Measurements from ENCODE around the gene SNX20. TPM values are rescaled to one million over a fixed set of nuclear protein-coding genes. Genes with fewer than 3 reads are reported as not detected.

Gene SNX20
- polyA plus RNA-seq, 1 experiment = not detected

DNA sequence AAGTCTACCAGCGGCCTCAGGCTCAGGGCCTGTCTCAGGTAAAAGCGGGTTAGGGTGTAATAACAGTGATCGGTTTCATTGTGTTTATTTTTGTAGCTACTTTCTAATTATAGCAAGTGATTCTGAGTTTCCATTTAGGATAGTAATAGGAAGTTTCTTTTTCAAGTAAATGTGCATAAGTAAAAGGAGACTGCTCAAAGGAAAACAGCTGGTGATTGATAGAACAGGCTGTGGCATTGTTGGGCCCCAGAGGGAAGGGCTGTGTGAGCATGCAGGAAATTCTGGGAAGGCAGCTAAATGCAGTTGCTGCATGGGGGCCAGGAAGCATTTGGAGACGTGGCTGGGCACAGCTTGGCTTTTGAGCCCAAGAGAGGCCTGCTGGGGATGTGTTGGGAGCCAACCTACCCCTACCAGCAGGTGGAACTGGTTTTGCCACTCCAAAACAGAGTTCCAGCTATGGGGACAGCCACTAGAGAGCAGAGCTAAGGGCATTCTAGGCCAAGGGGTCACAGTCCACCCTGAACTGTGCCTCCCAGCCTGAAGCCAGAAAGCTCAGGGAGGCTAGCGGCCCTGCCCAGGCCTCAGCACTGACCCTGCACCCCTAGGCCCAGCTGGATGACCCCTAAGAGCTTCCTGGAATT, 12.6 kb downstream of the SNX20 start:
- ChIA-PET CTCF (interaction anchor here (0.6 to 8.6 kb wide), 7 partner anchors 75 to 644 kb away, joined by 3 to 140 read pairs (median 4); partner anchors contain the start of gene CNEP1R1), POLR2A (no interaction called here)
- Histone ChIP-seq H3K27me3 (ENCODE audit: control insufficient read depth, insufficient read depth, low read length) (no peaks in the 10 kb centered on the region), H3K9me3 (ENCODE audit: control insufficient read depth, insufficient read depth, low read length) (peaks cover 30% of the 10 kb centered on the region), H3K4me3 (ENCODE audit: low read depth, low read length) (no peak overlapping the region), H3K27ac (ENCODE audit: low read depth, low read length) (no peak overlapping the region)
- no peak for TF ChIP-seq CTCF (IDR thresholded peaks at IDR 0.05; ENCODE audit: low read depth, low read length)
- no peak for DNase-seq (ENCODE audit: low read depth, low spot score)

DNA sequence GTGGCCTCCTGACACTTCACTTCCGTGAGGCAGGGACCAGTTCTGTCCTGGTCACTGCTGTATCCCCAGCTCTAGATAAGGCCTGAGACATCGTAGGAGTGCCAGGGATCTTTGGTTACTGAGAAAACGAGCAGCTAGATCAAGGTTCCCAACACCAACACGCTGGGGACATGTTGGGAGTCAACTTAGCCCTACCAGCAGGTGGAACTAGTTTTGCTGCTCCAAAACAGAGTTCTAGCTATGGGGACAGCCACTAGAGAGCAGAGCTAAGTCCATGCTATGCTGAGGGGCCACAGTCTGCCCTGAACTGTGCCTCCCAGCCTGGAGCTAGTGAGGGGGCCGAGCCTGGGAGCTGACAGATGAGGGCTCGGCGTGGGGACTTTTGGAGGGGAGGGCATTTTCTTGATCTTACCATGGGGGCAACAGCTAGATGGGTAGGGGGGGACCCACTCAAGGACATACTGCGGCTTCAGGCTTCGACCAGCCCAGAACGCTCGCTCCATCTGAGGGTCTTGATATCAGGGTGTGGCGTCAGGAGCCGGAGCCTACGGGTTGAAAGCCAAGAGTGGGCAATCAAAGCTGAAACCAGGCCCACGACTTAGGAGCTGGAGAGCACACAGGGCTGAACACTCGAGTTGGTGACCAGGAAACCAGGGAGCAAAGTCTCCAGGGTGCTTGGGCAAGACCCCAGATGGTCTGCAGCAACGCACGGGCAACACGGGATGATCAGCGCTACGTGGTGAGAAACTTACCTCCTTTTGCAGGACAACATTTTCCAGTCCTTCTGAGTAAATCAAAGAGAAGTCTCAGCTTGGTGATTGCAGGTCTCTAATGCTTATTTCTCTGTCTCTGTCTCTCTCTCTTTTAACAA, 13.4 kb downstream of the SNX20 start:
- TF ChIP-seq CTCF (IDR thresholded peaks at IDR 0.05; ENCODE audit: low read depth, low read length) = no peak
- no peak for DNase-seq (ENCODE audit: low read depth, low spot score)
- Histone ChIP-seq H3K27me3 (ENCODE audit: control insufficient read depth, insufficient read depth, low read length) (no peaks in the 10 kb centered on the region), H3K9me3 (ENCODE audit: control insufficient read depth, insufficient read depth, low read length) (peaks cover 22% of the 10 kb centered on the region), H3K4me3 (ENCODE audit: low read depth, low read length) (no peak overlapping the region), H3K27ac (ENCODE audit: low read depth, low read length) (no peak overlapping the region)
- ChIA-PET POLR2A (no interaction called here), CTCF (interaction anchor here (0.5 to 8.6 kb wide), 12 partner anchors 8 to 778 kb away, joined by 3 to 140 read pairs (median 6); partner anchors contain the start of gene CNEP1R1)

DNA sequence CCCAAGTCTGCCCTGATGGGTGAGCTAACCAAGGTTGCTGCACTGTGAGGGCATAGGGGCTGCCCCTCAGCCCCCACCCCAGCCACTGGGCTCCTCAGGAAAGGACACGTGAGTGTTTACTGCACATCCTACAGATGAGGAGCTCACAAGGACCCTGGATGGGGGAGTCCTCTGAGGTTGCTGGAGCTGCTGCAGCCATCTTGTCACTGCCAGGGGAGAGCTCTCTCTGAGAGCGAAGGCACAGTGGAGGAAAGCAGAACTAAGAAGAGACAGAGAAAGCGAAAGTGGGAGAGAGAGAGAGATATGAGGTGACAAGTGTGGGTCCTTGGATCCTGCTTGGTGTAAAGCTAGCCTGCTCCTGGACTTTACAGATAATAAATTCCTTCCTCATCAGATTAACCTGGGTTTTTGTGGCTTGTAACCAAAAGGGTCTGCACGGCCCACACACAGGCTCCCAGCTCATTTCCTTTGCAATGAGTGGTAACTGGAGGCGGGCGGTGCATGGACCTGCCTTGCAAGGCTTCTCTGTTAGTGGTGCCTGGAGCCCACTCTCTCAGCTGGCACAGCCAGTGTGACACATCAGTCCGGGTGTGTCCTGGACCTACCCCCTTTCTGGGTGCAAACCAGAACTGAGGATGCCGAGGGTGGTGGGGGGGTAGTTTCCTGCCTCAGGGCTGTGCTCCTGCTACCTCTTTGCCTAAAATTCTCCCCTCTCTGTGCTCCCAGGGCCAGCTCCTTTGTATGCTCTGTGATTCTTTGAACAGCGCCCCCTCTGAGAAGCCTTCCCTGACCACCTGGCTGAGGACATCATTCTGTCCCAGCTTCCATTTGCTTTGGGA, 14.2 kb downstream of the SNX20 start:
- H3K27me3 ChIP-seq (ENCODE audit: control insufficient read depth, insufficient read depth, low read length) = no peaks in the 10 kb centered on the region
- H3K27ac ChIP-seq (ENCODE audit: low read depth, low read length) = no peak overlapping the region
- ChIA-PET CTCF (interaction anchor here (0.8 to 8.6 kb wide), 19 partner anchors 9 to 642 kb away, joined by 3 to 140 read pairs (median 6); partner anchors contain the start of genes CNEP1R1 and CYLD), POLR2A (no interaction called here)
- peaks cover 16% of the 10 kb centered on the region for H3K9me3 ChIP-seq (ENCODE audit: control insufficient read depth, insufficient read depth, low read length)
- no peak overlapping the region for H3K4me3 ChIP-seq (ENCODE audit: low read depth, low read length)
- no peak for DNase-seq (ENCODE audit: low read depth, low spot score)
- no peak for TF ChIP-seq CTCF (IDR thresholded peaks at IDR 0.05; ENCODE audit: low read depth, low read length)

GRCh38 chr16:50665128-50665878, 15.8 kb downstream of the SNX20 start:
- POLR2A ChIA-PET = interaction anchor here (0.6 to 0.7 kb wide), 2 partner anchors 40 to 423 kb away, joined by 3 to 6 read pairs; no protein-coding TSS in a partner anchor
- CTCF ChIA-PET = interaction anchor here (0.6 to 8.6 kb wide), 94 partner anchors 8 to 643 kb away, joined by 3 to 140 read pairs (median 5); partner anchors contain the start of genes BRD7, CNEP1R1, CYLD and NKD1
- no peak overlapping the region for H3K27ac ChIP-seq (ENCODE audit: low read depth, low read length)
- peaks cover 9% of the 10 kb centered on the region for H3K9me3 ChIP-seq (ENCODE audit: control insufficient read depth, insufficient read depth, low read length)
- TF ChIP-seq CTCF (IDR thresholded peaks at IDR 0.05; ENCODE audit: low read depth, low read length) = peak; percentile 86
- H3K4me3 ChIP-seq (ENCODE audit: low read depth, low read length) = peak overlapping the region; percentile 57
- no peaks in the 10 kb centered on the region for H3K27me3 ChIP-seq (ENCODE audit: control insufficient read depth, insufficient read depth, low read length)
- DNase-seq (ENCODE audit: low read depth, low spot score) = peak; percentile 32
